SH-SY5Y (cell line): ENCODE data around the gene RYR3.

ENCODE experiments used
- GATA2 ChIP-seq: IDR thresholded peaks from 2 replicates; pipeline ENCODE4 v1.6.1; 2011; ENCODE audit warnings: mild to moderate bottlenecking, low read depth, low read length
- GATA3 ChIP-seq: IDR thresholded peaks from 2 replicates; pipeline ENCODE4 v1.6.1; 2011; ENCODE audit warnings: low read depth, mild to moderate bottlenecking, low read length, moderate library complexity

DNA sequence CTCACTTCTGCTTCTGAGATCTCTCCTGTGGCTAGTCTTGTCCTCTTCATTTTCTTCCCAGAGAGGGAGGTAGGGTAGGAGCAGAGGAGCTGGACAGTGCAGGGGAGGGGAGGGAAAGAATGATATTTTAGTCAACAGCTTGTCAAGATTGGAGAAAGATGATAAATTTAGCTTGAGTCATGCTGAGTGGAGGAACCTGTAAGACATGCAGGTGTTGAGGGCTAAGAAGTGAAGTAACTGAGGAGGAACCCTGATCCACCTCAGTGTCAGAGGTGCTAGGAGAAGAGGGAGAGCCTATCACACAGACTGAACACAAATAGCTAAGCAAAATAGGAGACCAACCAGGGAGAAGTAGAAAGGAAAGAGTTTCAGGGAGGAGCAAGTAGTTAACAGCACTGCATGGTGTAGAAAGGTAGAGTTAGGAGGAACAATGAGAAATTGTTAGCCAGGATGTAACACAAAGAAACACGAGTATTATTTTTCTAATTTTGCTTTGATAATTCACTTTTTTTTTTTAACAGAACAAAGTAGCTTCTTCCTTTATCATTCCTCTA lies 549.3 kb downstream of the RYR3 start:
- TF ChIP-seq GATA2 (no peak), GATA3 (no peak)
